K562 (cell line): ENCODE data around the gene OR6S1. TPM values are rescaled to one million over a fixed set of nuclear protein-coding genes. Genes with fewer than 3 reads are reported as not detected.

ENCODE experiments used
- CBX1 ChIP-seq: sonication (generic); IDR thresholded peaks from 2 replicates; pipeline ENCODE4 v1.6.1; 2016; ENCODE audit warnings: antibody characterized with exemption, low read depth, mild to moderate bottlenecking
- ELK1 ChIP-seq: sonication (generic); formaldehyde crosslinking; IDR thresholded peaks from 2 replicates; pipeline ENCODE4 v1.8.1; 2022; ENCODE audit warnings: missing genetic modification reagents
- TEAD4 ChIP-seq, 2 experiments: sonication (generic) in 1 of 2; formaldehyde crosslinking in 1 of 2; IDR thresholded peaks; 2 replicates each; pipeline versions ENCODE4 v1.6.1 to v1.8.0; 2012 to 2022; ENCODE audit warnings: borderline replicate concordance in 1 of 2, inconsistent platforms in 1 of 2, low read length in 1 of 2, mild to moderate bottlenecking in 1 of 2, missing genetic modification reagents in 1 of 2
- polyA plus RNA-seq, 8 experiments: library from polyadenylated mRNA; depleted of rRNA in 4 of 8; stranded (reverse) in 5 of 8; unstranded in 3 of 8; fragments of >200 nt; fragmentation: Nextera tagmentation in 2 of 8; fragmentation: Illumina TruSeq in 1 of 8; extraction: Ambion mirVana in 2 of 8; extraction: Trizol in 1 of 8; gene quantifications; 2 replicates each; pipeline versions ENCODE4 v1.2.1 to v1.2.3, GENCODE V29; 2011 to 2014; ENCODE audit warnings: inconsistent platforms in 1 of 8, missing spikeins in 1 of 8
- total RNA-seq, 7 experiments: library from RNA; depleted of rRNA in 6 of 7; stranded (reverse); fragments of >200 nt in 6 of 7; fragmentation: Illumina TruSeq in 2 of 7; extraction: Trizol in 2 of 7; gene quantifications; 2 replicates each; pipeline versions ENCODE4 v1.2.1 to v1.2.3, GENCODE V29; 2011 to 2021; ENCODE audit warnings: low replicate concordance in 1 of 7
- TF ChIP-seq, protein P1 (sequence below): fragments of 450-650 bp; IDR thresholded peaks from 2 replicates; pipeline ENCODE4 v1.6.1; 2017; ENCODE audit warnings: antibody characterized with exemption

Gene OR6S1
- total and polyA plus RNA-seq, 9 of the 15 experiments (the other 6 are each of a cell fraction or from before 2014, with no cell fraction given) = not detected

DNA sequence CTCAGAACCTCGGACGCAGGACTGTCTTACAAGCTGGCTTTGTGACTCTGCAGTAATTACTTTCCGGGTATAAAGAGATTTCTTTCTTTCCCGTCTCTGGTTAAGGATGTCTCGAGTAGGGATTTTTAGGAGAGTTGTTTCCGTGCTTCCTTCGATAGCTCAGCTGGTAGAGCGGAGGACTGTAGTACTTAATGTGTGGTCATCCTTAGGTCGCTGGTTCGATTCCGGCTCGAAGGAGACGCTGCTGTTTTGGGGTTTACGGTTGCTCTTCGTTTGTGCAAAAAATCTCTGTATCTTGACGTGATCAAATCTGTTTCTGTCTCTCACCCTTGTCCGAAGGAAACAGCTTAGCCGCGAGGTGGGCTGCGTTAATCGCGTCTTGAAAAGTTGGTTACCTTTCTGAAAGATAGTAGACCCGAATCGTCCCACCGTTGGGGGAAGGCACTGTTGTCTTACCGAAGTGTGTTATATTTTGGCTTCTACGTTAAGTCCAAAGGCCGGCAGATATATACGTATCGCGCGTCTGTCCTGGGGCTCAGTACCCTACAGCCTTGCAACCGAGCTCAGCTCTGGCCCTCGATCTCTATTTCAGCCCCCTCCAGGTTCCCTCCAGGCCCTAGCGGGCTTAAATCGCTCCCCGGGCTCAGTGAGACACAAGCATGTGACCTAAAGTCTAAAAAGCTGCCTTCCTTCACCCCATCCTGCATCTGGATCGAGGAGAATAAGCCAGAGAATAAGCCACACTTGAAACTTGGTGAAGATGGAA, 41.8 kb upstream of the OR6S1 start (continued):
- TF ChIP-seq, protein P1, sequence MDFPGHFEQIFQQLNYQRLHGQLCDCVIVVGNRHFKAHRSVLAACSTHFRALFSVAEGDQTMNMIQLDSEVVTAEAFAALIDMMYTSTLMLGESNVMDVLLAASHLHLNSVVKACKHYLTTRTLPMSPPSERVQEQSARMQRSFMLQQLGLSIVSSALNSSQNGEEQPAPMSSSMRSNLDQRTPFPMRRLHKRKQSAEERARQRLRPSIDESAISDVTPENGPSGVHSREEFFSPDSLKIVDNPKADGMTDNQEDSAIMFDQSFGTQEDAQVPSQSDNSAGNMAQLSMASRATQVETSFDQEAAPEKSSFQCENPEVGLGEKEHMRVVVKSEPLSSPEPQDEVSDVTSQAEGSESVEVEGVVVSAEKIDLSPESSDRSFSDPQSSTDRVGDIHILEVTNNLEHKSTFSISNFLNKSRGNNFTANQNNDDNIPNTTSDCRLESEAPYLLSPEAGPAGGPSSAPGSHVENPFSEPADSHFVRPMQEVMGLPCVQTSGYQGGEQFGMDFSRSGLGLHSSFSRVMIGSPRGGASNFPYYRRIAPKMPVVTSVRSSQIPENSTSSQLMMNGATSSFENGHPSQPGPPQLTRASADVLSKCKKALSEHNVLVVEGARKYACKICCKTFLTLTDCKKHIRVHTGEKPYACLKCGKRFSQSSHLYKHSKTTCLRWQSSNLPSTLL = peak; percentile 27; the same call in 1 of the 2 replicates
- TF ChIP-seq ELK1 (CRISPR knock-in tag) (no peak), CBX1 (0 out of 2 replicates have a peak, but pooled peaks have one; percentile 10), TEAD4 (IDR thresholded peaks at IDR 0.05; ENCODE audit: low read length) (peak; percentile 70), TEAD4 (CRISPR knock-in tag; IDR thresholded peaks at IDR 0.05; ENCODE audit: borderline replicate concordance) (no peak)
